ENCODE results near the gene DNM3.

Gene DNM3

GRCh38 chr1:171819946-171820345 is 21.4 kb upstream of the DNM3 start:
- DNase-seq: no peak

GRCh38 chr1:171826973-171827372 is 14.3 kb upstream of the DNM3 start:
- no peak for DNase-seq

- no peak for DNase-seq
These were observed 12.5 kb upstream of the DNM3 start for GRCh38 chr1:171828794-171829193.

- no peak for DNase-seq
These were observed 8.0 kb upstream of the DNM3 start for GRCh38 chr1:171833091-171833825.

- DNase-seq: no peak
These were observed 6.5 kb upstream of the DNM3 start for GRCh38 chr1:171834821-171835220.

- no peak for DNase-seq
These were observed 5.4 kb upstream of the DNM3 start for GRCh38 chr1:171835891-171836290.

GRCh38 chr1:171841931-171842761 is 848 bp downstream of the DNM3 start:
- peak in 3 of 5 donors; percentile 5 to 15 (median 6) for DNase-seq

- no peak for DNase-seq
These were observed 3.1 kb downstream of the DNM3 start for GRCh38 chr1:171844381-171844780.

GRCh38 chr1:171845998-171846397 is 4.7 kb downstream of the DNM3 start:
- DNase-seq: no peak

- DNase-seq: no peak
These were observed 8.1 kb downstream of the DNM3 start for GRCh38 chr1:171849245-171849898.

- no peak for DNase-seq
These were observed 9.5 kb downstream of the DNM3 start for GRCh38 chr1:171850651-171851350.

- no peak for DNase-seq
These were observed 11.0 kb downstream of the DNM3 start for GRCh38 chr1:171852272-171852671.

GRCh38 chr1:171855381-171855780 is 14.1 kb downstream of the DNM3 start:
- no peak for DNase-seq

- no peak for DNase-seq
These were observed 17.4 kb downstream of the DNM3 start for GRCh38 chr1:171858696-171859095.

GRCh38 chr1:171860696-171861095 is 19.4 kb downstream of the DNM3 start:
- DNase-seq: no peak

- DNase-seq: no peak
These were observed 22.2 kb downstream of the DNM3 start for GRCh38 chr1:171863531-171863930.

- DNase-seq: no peak
These were observed 23.0 kb downstream of the DNM3 start for GRCh38 chr1:171864308-171864707.

GRCh38 chr1:171865106-171865505 is 23.8 kb downstream of the DNM3 start:
- no peak for DNase-seq

- DNase-seq: no peak
These were observed 25.9 kb downstream of the DNM3 start for GRCh38 chr1:171867236-171867635.

GRCh38 chr1:171868217-171868803 is 27.0 kb downstream of the DNM3 start:
- DNase-seq: no peak

GRCh38 chr1:171869097-171869496 is 27.8 kb downstream of the DNM3 start:
- no peak for DNase-seq

GRCh38 chr1:171871848-171872247 is 30.6 kb downstream of the DNM3 start:
- DNase-seq: no peak

GRCh38 chr1:171872430-171872829 is 31.1 kb downstream of the DNM3 start:
- DNase-seq: no peak
